ENCODE measurements around the gene EFEMP1.
"Not testable (repeated sequence)": the region's sequence is repeated elsewhere in the genome, so short reads cannot be mapped to it uniquely, and the experiment has no call there.

Gene EFEMP1

DNA sequence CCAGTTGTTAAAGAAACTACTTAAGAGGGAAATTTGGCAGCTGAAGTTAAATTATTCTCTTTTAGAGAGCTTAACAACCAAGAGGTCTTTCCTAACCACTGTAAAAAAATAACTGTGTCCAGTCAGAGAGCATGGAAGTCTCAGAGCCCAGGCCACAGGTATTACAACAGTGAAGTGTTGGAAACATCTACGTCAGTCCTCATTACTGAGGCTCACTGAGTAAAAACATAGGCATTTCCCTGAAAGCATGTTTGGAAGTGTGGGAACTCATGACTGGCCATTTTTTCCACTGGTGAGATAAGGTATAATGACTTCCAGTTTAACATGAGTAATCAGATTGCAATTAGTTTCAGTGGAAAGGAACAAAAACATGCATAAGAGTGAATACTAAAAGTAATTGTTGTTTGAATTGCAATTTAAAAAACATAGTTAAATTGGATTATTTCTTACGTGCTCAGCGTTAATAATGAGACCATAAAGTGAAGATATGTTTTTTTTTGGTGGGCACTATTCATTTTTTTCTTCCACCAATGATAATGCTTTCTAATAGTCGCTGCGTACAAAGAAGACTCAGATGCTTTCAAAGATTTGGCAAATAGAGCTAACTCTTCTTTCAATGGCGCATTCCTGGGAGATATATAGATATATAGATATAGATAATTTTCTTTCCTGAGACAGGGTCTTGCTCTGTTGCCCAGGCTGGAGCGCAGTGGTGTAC, 60.8 kb downstream of the EFEMP1 start:
- no peak for DNase-seq

DNA sequence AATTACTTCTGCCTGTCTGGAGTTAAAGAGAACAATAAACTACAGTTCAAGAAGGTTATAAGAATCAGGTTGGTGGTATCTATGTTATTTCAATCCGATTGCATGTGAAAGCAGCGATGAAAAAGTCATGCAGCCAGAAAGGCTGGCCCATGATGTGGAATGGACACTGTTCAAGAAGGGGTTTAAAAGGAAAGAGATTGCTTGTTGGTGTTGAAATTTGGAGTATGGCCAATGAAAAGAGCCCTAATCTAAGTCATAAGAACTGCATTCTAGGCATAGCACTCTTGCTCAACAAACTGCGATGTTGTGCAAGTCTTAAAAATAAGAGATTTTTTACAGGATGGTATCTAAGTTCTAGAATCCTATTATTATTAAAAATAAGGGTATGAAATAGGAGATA, 61.3 kb downstream of the EFEMP1 start:
- no peak for DNase-seq

DNA sequence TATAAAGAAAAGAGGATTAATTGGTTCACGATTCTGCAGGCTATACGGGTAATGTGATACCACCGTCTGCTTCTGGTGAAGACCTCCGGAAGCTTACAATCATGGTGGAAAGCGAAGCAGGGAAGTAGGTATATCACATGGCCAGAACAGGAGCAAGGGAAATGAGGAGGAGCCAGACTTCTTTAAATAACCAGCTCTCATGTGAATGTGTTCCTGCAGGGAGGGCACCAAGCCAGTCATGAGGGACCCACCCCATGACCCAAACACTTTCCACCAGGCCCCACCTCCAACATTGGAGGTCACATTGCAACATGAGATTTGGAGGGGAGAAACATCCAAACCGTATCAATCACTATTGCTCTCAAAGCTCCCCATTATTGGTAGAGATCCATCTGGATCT, 61.8 kb downstream of the EFEMP1 start:
- DNase-seq: no peak

DNA sequence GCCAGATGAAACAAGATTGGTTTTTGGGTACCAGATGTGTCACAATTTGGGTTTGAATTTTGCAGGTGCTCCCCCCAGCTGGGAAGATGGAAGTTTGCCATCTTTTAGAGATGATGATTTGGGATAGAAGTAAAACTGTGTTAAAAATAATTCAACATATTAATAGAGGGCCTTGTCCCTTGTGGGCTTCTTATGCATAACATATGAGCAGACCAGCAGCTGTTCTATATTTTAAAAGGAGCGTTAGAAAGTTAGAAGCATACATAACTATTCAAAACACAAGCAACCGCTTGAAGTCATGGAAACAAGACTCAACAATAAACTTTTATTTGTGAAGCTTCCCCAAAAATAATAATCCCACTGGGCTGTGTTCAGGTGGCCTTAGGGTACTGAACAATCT, 62.8 kb downstream of the EFEMP1 start:
- DNase-seq: no peak

DNA sequence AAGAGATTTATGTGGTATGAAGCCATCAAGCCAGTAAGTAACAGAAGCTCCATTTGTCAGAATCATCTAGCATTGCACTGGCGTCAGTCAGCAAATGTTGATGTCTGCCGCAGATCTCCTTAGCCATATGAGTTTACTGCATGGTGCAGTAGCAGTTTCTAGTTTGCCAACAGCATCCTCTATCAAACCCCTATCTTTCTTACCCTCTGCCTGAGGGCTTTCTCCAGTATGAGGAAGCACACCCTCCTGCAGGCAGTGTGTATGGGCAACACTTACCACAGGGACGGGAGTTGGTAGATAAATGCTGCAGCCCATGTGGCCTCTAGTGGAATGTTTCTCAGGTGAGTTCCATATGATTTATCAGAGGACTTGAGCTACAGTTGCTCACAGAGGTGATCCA, 63.7 kb downstream of the EFEMP1 start:
- DNase-seq: no peak

DNA sequence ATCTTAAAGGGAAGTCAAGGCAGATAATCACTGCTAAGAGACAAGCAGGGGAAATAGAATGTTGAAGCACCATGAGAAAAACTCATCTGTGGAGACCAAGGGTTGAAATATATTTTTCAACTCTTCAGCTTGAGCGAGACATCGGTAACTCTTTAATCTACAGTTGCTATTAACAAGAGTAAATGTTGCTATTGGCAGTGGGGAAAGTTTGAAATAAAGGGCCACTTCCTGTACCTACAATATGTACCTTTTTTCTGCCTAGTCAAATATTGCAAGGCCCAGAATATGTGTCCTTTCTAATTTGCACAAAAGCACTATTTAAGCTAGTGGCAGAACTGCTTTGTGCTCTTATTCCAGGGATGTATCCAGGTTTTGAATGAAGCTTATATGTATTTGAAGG, 65.8 kb downstream of the EFEMP1 start:
- DNase-seq: no peak

DNA sequence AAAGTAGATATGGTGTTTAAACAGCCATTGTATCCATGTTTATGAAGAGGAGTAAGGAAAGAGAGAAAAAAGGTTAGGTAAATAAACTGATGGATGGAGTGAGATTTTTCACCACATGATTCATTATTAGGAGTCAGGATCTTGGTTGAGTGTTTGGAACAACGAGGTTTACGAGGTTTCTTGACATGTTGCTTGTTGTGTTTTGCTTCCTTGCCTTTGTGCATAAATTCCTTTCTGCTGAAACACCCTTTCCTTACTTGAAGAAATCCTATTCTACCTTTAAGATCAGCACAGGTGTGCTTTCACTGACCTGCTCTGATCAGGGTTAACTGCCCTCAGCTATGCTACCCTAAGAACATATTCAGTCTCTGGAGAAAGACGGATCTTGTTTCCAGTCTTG, 66.6 kb downstream of the EFEMP1 start:
- no peak for DNase-seq

DNA sequence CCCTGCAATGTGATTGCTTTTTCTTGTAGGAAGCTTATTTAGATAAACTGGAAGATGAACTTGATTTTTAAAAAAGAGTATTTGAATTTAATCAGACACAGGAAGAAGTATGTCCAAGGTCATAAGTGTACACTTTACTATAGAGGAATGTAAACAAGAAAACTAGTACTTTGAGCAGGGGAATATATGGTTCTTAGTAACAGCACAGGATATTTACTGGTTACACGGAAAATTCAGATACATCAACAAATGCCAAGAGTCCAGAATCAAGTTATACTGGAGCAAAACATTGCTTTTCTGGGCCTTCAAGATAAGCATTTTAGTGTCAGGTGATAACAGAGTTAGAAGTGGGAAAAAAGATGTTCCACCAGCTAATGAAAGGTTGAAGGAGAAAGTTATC, 75.5 kb downstream of the EFEMP1 start:
- no peak for DNase-seq

DNA sequence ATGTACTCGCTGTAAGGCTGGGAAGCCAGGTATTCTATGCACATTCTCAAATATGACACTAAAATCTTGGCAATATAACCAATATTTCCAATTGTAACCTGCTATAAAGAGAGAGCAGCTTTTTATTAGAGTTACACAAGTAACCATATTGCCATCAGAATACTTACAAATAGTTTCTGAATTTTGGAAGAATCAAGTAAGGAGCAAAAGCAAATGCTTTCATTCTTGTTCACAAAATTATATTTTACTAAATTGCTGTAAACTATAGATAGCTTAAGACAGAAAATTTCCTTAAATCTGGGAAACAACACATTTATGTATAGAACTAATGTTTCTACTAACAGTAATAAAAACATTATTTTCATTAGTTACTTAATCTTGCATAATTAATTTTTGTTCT, 77.2 kb downstream of the EFEMP1 start:
- DNase-seq: no peak

DNA sequence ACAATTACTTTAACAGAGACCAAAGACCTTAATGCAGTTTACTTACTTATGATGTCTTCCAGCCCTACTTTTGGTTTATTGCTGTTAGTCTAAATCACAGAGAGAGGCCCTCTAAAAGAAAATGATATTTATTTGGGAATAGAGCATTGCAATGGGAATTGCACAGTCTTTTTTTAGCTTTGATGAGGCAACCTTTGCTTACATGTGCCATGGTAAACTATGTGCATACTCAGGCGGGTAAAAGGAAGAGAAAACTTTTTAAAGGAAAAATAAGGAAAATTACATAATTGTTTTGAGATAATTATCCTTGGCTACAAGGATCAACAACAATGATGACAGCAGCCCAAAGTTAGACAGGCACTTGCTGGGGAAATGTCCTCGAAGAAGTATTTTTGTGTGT, 78.6 kb downstream of the EFEMP1 start:
- DNase-seq: no peak

DNA sequence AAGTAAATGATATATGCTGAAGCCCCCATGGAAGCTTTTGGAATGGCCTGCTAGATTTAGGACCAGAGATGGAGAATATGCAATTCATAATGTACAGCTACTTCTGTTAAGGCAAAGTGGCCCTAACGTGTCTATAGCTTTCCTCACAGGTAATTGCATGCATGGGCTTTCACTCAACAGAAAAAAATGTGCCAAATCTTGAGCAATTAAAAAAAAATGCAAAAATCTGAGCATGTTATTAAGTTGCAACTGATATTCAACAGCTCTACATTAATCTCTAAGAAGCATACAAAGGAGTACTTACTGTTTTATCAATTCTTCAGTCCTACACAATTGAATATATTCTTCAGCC, 79.6 kb downstream of the EFEMP1 start:
- DNase-seq: no peak

DNA sequence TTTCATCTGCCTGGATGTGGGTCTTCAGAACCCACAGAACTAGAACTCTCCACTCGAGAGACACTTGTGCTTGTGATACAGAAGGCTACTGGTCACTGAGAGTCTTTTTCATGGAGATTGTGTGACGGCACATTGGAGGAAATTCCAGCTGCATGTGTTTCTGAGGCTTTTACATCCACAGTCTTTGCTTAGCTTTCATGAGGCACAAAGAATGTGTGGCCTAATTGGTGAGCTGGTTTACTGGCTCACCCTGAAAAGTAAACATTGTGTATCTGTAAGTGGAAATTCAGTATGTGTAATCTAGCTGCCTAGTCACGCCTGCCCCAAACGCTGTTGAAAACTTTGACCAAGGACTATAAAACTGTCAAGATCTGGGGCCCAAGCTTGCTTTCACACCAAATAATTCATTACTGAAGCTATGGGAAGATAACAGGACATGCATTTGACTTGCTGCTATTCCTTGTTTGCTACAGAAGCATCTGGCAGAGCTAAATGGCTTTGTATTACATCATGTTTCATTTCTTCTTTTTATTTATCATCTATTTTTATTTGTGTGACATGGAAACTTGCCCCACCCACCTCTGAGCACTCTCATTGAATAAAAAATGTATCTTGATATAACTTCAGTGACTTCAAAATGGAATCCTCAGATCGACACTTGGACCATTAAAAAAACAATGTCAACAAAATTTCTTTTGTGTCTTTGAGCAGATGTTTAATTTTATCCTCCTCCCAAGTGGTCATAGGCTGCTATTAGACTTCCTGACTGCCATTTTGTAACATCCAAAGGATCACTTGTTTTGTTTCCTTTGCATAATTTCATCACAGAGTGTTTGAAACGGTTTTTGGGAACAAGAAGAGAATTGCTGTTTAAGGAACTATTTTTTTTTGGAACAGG, 80.2 kb downstream of the EFEMP1 start:
- DNase-seq: no peak

DNA sequence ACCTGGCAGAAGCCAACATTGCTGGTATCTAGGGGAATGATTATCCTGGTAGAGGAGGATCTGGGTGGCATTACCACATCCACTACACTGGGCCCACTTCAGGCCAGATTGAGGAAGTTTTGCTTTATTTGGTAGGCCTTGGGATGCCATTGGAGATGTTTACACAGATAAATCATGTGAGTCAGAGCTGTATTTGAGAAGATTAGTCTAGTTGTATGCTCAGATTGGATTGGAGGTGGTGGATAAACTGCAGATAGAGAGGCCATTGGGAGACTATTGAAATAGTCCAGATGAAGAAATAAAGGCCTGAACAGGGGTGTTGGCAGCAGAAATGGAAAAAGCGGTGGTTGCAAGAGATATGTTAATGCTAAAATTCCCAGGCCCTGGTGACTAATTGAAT, 81.5 kb downstream of the EFEMP1 start:
- no peak for DNase-seq

DNA sequence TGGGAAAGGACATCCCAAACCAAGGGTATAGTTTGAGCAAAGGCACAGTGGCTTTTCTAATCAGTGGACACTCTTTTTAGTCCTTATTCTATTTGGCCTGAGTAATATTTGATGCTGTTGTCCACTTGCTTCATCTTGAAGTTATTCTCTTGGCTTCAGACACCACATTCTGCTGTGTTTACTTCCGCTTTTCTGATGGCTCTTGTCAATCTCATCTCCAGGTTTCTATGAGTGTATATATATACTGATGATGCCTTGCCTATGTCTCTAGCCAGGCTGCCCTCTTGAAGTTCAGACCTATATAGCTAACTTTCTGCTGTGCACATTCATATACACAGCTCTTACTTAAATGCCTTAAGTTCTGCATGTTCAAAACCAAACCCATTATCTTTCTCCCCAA, 83.1 kb downstream of the EFEMP1 start:
- DNase-seq: no peak

DNA sequence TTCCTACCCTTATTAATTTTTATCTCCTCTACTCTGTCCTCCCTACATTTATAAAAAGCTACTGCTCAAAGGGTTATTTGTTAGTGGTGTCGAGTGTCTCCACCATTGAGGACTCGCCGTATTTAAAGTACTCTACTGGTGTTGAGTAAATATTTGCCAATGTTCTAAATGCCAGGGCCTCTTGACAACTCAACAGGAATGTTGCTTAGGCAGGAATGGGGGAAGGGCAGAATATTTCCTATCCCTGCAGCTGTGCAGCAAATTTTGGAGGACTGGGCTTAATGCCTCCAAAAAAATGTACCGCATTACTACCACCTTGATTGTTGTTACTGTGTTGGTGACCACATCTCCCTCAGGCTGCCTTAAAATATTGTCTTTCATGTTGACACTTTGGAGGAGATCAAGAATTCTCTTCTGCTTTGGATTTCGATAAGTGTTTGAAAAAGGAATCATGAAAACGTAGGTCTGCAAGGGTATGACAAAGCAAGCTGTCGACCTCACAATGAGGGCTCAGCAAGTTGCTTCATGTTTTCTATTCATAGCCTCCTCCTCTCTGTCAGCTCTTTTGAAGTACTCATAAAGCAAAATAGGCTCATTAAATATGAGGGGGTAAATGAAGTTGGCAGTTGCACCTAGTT, 84.3 kb downstream of the EFEMP1 start:
- DNase-seq: no peak

DNA sequence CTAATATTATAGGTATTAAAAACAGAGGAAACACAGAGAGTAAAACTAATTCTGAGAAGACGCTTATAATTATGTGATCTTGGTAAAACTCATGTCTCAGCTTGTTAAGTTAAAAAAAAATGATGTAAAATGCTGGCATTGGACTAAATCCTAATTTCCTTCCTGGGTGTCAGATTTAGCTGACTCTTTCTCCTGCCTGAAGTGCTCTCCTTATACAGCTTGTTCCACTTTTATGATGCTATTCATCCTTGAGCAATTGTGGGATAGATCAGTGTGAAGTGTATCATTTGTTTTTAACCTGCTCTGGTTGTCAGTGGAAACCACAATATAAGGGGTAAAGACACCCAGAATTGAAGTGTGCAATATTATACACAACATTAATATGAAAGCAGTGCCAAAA, 84.9 kb downstream of the EFEMP1 start:
- DNase-seq: no peak

DNA sequence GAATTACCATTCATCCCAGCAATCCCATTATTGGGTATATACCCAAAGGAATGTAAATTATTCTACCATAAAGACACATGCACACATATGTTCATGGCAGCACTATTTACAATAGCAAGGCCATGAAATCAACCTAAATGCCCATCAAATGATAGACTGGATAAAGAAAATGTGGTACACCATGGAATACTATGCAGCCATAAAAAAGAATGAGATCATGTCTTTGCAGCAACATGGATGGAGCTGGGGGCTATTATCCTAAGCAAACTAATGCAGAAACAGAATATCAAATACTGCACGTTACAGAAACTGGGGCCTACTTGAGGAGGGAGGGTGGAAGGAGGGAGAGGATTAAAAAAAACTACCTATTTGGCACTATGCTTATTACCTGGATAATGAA, 85.5 kb downstream of the EFEMP1 start:
- DNase-seq: not testable (repeated sequence)

DNA sequence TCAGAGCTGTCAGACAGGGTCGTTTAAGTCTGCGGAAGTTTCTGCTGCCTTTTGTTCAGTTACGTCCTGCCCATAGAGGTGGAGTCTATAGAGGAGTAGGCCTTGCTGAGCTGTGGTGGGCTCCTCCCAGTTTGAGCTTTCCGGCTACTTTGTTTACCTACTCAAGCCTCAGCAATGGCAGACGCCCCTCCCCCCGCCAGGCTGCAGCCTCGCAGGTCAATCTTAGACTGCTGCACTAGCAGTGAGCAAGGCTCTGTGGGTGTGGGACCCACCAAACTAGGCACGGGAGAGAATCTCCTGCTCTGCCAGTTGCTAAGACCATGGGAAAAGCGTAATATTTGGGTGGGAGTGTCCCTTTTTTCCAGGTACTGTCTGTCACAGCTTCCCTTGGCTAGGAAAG, 86.5 kb downstream of the EFEMP1 start:
- no peak for DNase-seq

DNA sequence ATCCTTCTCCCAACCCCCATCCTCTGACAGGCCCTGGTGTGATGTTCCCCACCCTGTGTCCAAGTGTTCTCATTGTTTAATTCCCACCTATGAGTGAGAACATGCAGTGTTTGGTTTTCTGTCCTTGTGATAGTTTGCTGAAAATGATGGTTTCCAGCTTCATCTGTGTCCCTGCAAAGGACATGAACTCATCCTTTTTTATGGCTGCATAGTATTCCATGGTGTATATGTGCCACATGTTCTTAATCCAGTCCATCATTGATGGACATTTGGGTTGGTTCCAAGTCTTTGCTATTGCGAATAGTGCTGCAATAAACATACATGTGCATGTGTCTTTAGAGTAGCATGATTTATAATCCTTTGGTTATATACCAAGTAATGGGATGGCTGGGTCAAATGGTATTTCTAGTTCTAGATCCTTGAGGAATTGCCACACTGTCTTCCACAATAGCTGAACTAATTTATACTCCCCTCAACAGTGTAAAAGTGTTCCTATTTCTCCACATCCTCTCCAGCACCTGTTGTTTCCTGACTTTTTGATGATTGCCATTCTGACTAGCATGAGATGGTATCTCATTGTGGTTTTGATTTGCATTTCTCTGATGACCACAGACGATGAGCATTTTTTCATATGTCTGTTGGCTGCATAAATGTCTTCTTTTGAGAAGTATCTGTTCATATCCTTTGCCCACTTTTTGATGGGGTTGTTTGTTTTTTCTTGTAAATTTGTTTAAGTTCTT, 91.7 kb downstream of the EFEMP1 start:
- DNase-seq: not testable (repeated sequence)

DNA sequence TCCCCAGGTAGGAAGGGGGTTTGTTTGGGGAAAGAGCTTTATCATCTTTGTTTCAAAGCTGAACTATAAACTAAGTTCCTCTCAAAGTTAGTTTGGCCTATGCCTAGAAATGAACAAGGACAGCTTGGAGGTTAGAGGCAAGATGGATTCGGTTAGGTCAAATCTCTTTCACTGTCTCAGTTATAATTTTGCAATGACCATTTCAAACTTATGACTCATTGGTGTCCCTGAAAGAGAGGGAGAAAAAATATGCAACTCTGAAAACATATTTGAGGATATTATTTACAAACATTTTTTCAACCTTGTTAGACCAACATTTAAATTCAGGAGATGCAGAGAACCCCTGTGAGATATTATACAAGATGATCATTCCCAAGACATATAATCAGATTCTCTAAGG, 95.7 kb downstream of the EFEMP1 start:
- DNase-seq: no peak

DNA sequence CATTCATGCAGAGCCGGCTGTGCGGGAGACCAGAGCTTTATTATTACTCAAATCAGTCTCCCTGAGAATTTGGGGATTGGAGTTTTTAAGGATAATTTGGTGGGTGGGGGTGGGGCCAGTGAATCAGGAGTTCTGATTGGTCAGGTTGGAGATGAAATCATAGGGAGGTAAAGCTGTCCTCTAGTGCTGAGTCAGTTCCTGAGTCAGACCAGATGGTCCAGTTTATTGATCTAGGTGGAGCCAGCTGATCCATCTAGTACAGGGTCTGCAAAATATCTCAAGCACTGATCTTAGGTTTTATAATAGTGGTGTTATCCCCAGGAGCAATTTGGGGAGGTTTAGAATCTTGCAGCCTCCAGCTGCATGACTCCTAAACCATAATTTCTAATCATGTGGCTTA, 96.2 kb downstream of the EFEMP1 start:
- not testable (repeated sequence) for DNase-seq

DNA sequence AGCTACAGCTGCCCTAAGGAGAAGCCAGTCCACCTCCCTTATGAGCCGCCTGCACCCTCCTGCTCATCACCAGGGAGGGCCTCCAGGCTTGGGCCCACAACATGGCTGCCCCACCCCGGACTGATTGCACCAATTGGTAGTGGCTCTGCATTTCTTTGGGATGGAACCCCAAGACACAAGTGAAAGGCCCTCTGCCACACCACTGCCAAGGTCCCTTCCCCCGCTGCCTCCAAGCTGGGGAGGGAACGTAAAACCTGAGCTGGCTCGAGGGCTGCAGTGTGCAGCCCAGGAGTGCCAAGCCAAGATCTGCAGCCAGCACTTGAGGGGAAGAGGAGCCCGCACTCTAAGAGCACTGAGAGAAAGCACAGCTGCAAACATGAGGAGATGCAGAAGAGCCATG, 97.3 kb downstream of the EFEMP1 start:
- no peak for DNase-seq

DNA sequence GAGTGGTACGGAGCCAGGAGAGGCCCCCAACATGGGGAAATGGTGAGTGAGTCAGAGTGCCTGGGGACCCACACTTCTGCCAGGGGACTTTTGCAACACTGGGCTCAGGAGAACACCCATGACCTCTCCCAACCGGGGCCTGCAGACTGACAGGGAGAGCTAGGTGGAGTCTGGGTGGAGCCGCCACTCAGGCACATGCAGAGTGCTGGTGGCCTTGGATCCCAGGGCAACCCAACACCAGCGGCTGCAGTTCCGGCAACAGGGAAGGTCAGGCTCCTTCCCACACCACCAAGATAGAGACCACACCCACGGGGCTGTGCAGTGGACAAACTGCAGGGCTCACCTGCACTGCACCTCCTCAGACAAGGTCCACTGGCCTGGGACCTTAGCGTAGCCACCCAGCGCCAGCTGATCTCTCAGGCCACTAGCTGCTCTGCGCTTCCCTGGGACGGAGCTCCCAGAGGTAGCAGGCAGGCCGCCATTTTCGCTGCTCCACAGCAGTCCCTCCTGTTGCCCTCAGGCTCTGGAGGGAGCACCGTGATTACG, 99.0 kb downstream of the EFEMP1 start:
- no peak for DNase-seq

Measured in activated CD4-positive, alpha-beta T cell treated with anti-CD3 and anti-CD28 coated beads, Interleukin-2, amount 50 U/mL, for 4 hours (primary cell).